Stimulated activated CD8-positive, alpha-beta memory T cell treated with anti-CD3 and anti-CD28 coated beads, Interleukin-7, amount 100 ng/mL, for 24 hours (primary cell): Measurements from ENCODE around the gene DSTN.

Source experiments
- DNase-seq: peaks from one replicate; pipeline ENCODE4 v3.0.0-alpha.2; 2020; ENCODE audit warnings: low read depth

DSTN gene

GRCh38 chr20:17549131-17549530, 20.7 kb upstream of the DSTN start:
- no peak for DNase-seq

- no peak for DNase-seq
Measured at GRCh38 chr20:17555106-17555505, 14.8 kb upstream of the DSTN start.

GRCh38 chr20:17556837-17557674, 12.8 kb upstream of the DSTN start:
- no peak for DNase-seq

GRCh38 chr20:17557675-17558006, 12.2 kb upstream of the DSTN start:
- no peak for DNase-seq

- DNase-seq, result no peak
Measured at GRCh38 chr20:17558154-17558940, 11.5 kb upstream of the DSTN start.

- DNase-seq, result no peak
Measured at GRCh38 chr20:17558941-17559304, 11.0 kb upstream of the DSTN start.

GRCh38 chr20:17559338-17559737, 10.5 kb upstream of the DSTN start:
- no peak for DNase-seq

GRCh38 chr20:17560344-17561074, 9.4 kb upstream of the DSTN start:
- no peak for DNase-seq

- DNase-seq, result no peak
Measured at GRCh38 chr20:17562804-17563305, 7.0 kb upstream of the DSTN start.

GRCh38 chr20:17565169-17565845, 4.6 kb upstream of the DSTN start:
- no peak for DNase-seq

- no peak for DNase-seq
Measured at GRCh38 chr20:17566345-17566744, 3.5 kb upstream of the DSTN start.

GRCh38 chr20:17568045-17568788, 1.7 kb upstream of the DSTN start:
- DNase-seq, result no peak

- DNase-seq, result no peak
Measured at GRCh38 chr20:17568972-17569521, 828 bp upstream of the DSTN start.

- DNase-seq, result no peak
Measured at GRCh38 chr20:17570347-17571152, 675 bp downstream of the DSTN start.

- DNase-seq, result no peak
Measured at GRCh38 chr20:17571153-17571527, 1.3 kb downstream of the DSTN start.

- no peak for DNase-seq
Measured at GRCh38 chr20:17572034-17572638, 2.3 kb downstream of the DSTN start.

- DNase-seq, result no peak
Measured at GRCh38 chr20:17573463-17573862, 3.6 kb downstream of the DSTN start.

- DNase-seq, result no peak
Measured at GRCh38 chr20:17576215-17576614, 6.3 kb downstream of the DSTN start.

- no peak for DNase-seq
Measured at GRCh38 chr20:17579369-17580039, 9.6 kb downstream of the DSTN start.
